ENCODE measurements around the gene FARSA. TPM values are rescaled to one million over a fixed set of nuclear protein-coding genes. Genes with fewer than 3 reads are reported as not detected.

Gene FARSA
- total and polyA plus RNA-seq, 8 donors: 35.3 to 59.4 (median 41.8) TPM

- H3K36me3 ChIP-seq: peaks cover 4 to 41% of the 10 kb centered on the region in 2 donors
- ATAC-seq (peak; percentile 89), DNase-seq (peak; percentile 98 to 99 (median 99))
- peak within 1 kb of the TSS; percentile 89 to 100 for H3K4me3 ChIP-seq
- H3K27me3 ChIP-seq: no peaks in the 10 kb centered on the region
- TF ChIP-seq CTCF (IDR thresholded peaks at IDR 0.05): no peak
- H3K9me3 ChIP-seq: no peaks in the 10 kb centered on the region
- intact Hi-C loops (cut with DNase I): no loop called here
- peaks cover 28 to 61% of the 10 kb centered on the region in 2 donors for H3K4me1 ChIP-seq
- peak within 1 kb of the TSS; percentile 87 to 93 for H3K27ac ChIP-seq
Measured at GRCh38 chr19:12937927-12938778, 4.6 kb upstream of the FARSA start, which contains the start of gene CALR. Gene CALR (plus strand): TSS chr19:12938609. CDS start chr19:12938680, 71 bp downstream.

GRCh38 chr19:12937093-12937926 is 3.8 kb upstream of the FARSA start:
- intact Hi-C loops (cut with DNase I): no loop called here
- H3K4me3 ChIP-seq: peak overlapping the region; percentile 89 to 100
- H3K9me3 ChIP-seq: no peaks in the 10 kb centered on the region
- H3K27me3 ChIP-seq: no peaks in the 10 kb centered on the region
- ATAC-seq (no peak), DNase-seq (peak in 1 of 4 donors; percentile 73)
- no peak for TF ChIP-seq CTCF (IDR thresholded peaks at IDR 0.05)
- H3K4me1 ChIP-seq: peaks cover 34 to 61% of the 10 kb centered on the region in 2 donors
- H3K27ac ChIP-seq: peak overlapping the region; percentile 76 to 93
- H3K36me3 ChIP-seq: peaks cover 4 to 32% of the 10 kb centered on the region in 2 donors

- no peaks in the 10 kb centered on the region for H3K27me3 ChIP-seq
- DNase-seq (no peak), ATAC-seq (no peak)
- no peak overlapping the region for H3K4me3 ChIP-seq
- H3K4me1 ChIP-seq: peaks cover 32 to 61% of the 10 kb centered on the region in 2 donors
- TF ChIP-seq CTCF (IDR thresholded peaks at IDR 0.05): no peak
- intact Hi-C loops (cut with DNase I): no loop called here
- peaks cover 4 to 25% of the 10 kb centered on the region in 2 donors for H3K36me3 ChIP-seq
- no peaks in the 10 kb centered on the region for H3K9me3 ChIP-seq
- no peak overlapping the region for H3K27ac ChIP-seq
Measured at GRCh38 chr19:12936582-12936981, 3.1 kb upstream of the FARSA start.

GRCh38 chr19:12935071-12935470 is 1.6 kb upstream of the FARSA start:
- DNase-seq (no peak), ATAC-seq (no peak)
- H3K27me3 ChIP-seq: no peaks in the 10 kb centered on the region
- no peak overlapping the region for H3K4me3 ChIP-seq
- no peaks in the 10 kb centered on the region for H3K9me3 ChIP-seq
- peaks cover under 1 to 18% of the 10 kb centered on the region in 2 donors for H3K36me3 ChIP-seq
- peaks cover 19 to 52% of the 10 kb centered on the region in 2 donors for H3K4me1 ChIP-seq
- no peak overlapping the region for H3K27ac ChIP-seq
- intact Hi-C loops (cut with DNase I): no loop called here
- TF ChIP-seq CTCF (IDR thresholded peaks at IDR 0.05): no peak

Data from left lung (tissue), 10 donors.